Stimulated activated naive CD8-positive, alpha-beta T cell treated with anti-CD3 and anti-CD28 coated beads, Interleukin-15, Interleukin-2, amounts not matched to agents 100 ng/mL and 50 ng/mL, for 24 hours (primary cell): ENCODE measurements around the gene TPST2.

Experiments used
- H3K27ac Mint-ChIP-seq: one replicate; pipeline ENCODE4 v1.8.0; 2021; ENCODE audit warnings: mild to moderate bottlenecking, mixed read lengths
- H3K27me3 Mint-ChIP-seq: one replicate; pipeline ENCODE4 v1.8.0; 2021; ENCODE audit warnings: mixed read lengths
- H3K36me3 Mint-ChIP-seq: one replicate; pipeline ENCODE4 v1.8.0; 2021; ENCODE audit warnings: low read depth, mixed read lengths
- H3K4me1 Mint-ChIP-seq: one replicate; pipeline ENCODE4 v1.8.0; 2021; ENCODE audit warnings: low read depth, mixed read lengths
- H3K4me3 Mint-ChIP-seq: one replicate; pipeline ENCODE4 v1.8.0; 2021; ENCODE audit warnings: mild to moderate bottlenecking, mixed read lengths
- H3K9me3 Mint-ChIP-seq: one replicate; pipeline ENCODE4 v1.8.0; 2021; ENCODE audit warnings: mixed read lengths

Gene TPST2

DNA sequence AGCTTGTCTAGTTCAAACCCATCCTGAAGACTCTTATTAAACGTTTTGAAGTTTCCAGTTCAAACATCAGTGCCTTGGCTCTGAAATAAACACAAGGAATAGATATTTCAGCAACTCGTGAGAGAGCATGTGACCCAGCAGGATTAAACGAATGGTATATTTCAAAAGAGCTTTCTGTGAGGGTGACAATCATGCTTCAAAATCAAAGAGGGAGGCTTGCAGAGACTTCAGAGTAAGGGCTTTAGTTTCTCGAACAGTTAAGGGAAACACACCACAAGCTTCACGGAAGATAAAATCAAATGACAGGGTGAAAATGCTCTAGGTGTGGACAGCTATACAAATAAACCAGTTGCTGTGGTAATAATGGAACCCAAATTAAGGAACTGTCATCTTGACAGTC lies 107.8 kb downstream of the TPST2 start:
- Mint-ChIP-seq H3K27me3 (no peaks in the 10 kb centered on the region), H3K4me3 (peak overlapping the region; percentile 96), H3K4me1 (peaks cover 81% of the 10 kb centered on the region), H3K9me3 (no peaks in the 10 kb centered on the region), H3K36me3 (peaks cover 44% of the 10 kb centered on the region), H3K27ac (peak overlapping the region; percentile 96)

DNA sequence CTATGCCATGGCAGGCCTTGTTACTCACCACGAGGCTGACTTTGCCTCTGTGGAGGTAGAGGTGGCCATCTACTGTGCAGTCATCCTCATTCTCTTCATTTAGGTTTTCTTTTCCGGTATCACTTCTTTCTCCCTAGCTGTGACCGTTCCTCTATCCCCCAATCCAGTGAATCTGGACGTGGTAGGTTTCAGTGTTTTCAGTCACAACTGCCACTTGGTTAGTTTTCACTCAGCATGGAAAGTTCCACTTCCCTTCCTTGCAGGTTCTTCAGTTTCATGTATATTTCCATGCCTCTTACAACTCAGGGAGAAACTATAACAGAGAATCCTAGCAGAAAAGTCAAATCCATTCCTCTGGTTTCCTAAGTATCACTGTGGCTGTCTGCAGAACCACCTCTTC lies 108.2 kb downstream of the TPST2 start:
- H3K27ac Mint-ChIP-seq = peak overlapping the region; percentile 96
- peak overlapping the region; percentile 96 for H3K4me3 Mint-ChIP-seq
- H3K27me3 Mint-ChIP-seq = no peaks in the 10 kb centered on the region
- peaks cover 49% of the 10 kb centered on the region for H3K36me3 Mint-ChIP-seq
- H3K9me3 Mint-ChIP-seq = no peaks in the 10 kb centered on the region
- H3K4me1 Mint-ChIP-seq = peaks cover 84% of the 10 kb centered on the region

DNA sequence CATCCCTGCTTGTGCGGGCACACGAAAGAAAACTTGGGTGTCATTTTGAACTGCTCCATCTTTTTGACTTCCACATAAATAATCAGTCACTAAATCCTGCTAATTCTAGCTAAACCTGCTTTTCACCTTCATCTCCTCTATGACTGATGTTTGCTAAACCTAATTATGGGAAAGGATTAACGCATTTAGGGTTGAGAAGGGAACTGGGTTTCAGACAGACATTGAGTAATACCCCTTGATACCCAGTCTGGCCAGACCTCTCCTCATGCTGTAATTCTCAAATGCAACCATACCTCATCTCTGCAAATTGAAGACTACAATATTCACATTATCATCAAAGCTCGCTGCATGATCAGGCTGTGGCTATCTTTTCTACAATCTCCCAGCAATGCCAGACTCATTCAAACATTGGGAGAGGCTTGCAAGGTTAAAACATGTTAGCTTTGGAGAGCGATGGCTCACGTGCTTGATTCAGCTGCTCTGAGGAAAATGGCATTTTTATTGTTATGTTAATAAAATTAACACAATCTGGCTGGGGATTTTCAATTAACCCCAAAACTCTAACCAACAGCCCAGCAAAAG lies 108.7 kb downstream of the TPST2 start:
- peak overlapping the region; percentile 96 for H3K27ac Mint-ChIP-seq
- H3K4me3 Mint-ChIP-seq = peak overlapping the region; percentile 96
- H3K27me3 Mint-ChIP-seq = no peaks in the 10 kb centered on the region
- no peaks in the 10 kb centered on the region for H3K9me3 Mint-ChIP-seq
- H3K4me1 Mint-ChIP-seq = peaks cover 84% of the 10 kb centered on the region
- H3K36me3 Mint-ChIP-seq = peaks cover 49% of the 10 kb centered on the region

DNA sequence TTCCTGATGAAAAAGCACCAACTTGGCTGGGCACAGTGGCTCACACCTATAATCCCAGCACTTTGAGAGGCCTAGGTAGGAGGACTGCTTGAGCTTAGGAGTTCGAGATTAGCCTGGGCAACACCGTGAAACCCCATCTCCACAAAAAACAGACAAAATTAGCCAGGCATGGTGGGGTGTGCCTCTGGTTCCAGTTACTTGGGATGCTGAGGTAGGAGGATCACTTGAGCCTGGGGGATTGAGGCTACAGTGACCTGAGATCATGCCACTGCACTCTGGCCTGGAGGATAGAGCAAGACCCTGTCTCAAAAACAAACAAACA lies 109.4 kb downstream of the TPST2 start:
- H3K27ac Mint-ChIP-seq = peak overlapping the region; percentile 96
- peaks cover 44% of the 10 kb centered on the region for H3K36me3 Mint-ChIP-seq
- no peaks in the 10 kb centered on the region for H3K9me3 Mint-ChIP-seq
- H3K27me3 Mint-ChIP-seq = no peaks in the 10 kb centered on the region
- H3K4me3 Mint-ChIP-seq = peak overlapping the region; percentile 96
- H3K4me1 Mint-ChIP-seq = peaks cover 78% of the 10 kb centered on the region

DNA sequence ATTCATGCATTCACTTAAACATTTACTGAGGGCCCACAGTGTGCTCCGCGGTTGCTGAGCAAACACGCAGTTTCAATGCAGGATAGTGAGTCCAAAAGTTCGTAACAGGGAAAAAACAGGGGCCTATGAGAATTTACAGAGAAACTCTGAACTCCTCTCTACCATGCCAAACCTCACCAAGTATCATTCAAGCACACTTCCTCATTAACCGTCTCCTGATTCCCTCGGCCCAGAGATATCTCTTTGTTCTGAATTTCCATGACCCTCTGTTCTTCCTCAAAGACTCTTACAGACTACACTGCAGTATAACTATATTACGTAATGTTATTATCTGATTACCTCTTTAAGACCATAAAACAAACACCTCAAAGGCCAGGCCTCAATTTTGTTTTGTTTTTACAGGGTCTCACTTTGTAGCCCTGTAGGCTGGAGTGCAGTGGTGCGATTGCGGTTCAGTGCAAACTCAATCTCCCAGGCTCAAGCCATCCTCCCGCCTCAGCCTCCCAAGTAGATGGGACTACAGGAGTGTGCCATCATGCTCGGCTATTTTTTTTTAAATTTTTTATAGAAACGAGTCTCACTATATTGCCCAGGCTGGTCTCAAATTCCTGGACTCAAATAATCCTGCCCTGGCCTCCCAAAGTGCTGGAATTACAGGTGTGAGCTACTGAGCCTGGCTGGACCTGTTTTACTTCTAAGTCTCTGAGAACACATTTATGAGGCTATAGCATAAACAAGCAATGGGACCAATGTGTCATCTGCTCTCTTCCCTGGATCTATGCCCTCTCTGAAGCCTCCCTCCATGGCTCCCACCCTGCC lies 109.9 kb downstream of the TPST2 start:
- peak overlapping the region; percentile 96 for H3K4me3 Mint-ChIP-seq
- no peaks in the 10 kb centered on the region for H3K9me3 Mint-ChIP-seq
- H3K27me3 Mint-ChIP-seq = no peaks in the 10 kb centered on the region
- H3K36me3 Mint-ChIP-seq = peaks cover 45% of the 10 kb centered on the region
- H3K4me1 Mint-ChIP-seq = peaks cover 73% of the 10 kb centered on the region
- peak overlapping the region; percentile 96 for H3K27ac Mint-ChIP-seq

DNA sequence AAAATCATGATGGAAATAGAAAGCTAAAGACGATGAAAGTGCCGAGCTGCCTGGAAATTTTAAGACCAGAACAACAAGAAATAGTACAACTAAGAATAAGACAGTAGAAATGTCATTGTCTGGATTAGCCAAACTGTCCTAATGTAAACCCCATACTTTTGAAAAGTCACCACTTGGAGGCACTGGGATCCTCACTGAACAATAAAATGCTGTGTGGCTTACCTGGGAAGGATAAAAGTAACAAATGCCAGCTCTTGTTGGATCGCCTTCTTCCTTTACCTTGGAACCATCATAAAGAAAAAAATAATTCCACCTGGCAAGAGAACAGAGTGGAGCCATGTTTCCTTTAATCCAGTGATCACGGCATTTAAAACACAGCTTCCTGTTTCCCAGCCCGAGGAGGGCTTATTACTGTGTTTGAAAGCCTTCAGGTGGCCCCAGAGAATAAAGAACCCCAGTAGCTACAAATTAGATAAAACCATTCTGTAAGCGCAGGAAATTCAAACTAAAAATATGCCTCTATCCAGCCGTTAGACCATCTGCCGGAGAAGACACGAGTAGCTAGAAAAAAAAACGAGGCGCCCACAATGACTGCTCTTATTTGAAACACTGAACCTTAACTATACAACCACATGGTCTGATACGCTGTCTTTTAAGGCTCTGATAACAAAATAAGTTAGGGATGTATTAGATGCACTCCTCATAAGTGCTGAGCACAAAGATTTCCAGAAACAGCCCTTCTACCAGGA lies 110.7 kb downstream of the TPST2 start:
- H3K36me3 Mint-ChIP-seq = peaks cover 52% of the 10 kb centered on the region

DNA sequence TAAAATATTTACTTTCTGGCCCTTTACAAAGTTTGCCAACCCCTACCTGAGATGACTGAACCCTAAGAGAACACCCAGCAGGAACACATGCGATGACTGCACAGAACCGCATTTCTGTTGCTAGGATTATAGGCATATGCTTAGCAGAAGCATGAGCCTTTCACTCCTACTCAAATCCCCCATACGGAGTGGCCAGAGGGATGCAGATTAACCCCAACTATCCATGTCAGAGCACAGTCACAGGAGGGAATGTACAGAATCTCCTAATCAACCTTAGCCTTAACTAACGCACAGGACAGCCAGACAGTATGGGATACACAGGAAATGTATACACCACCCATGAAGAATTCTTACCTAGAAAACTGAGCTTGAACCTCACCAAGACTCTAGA lies 112.6 kb downstream of the TPST2 start:
- H3K36me3 Mint-ChIP-seq = peaks cover 68% of the 10 kb centered on the region
- no peak overlapping the region for H3K4me3 Mint-ChIP-seq
- H3K27ac Mint-ChIP-seq = peak overlapping the region; percentile 39

More for the DNA sequence above, 110.7 kb downstream of the TPST2 start:
- Mint-ChIP-seq H3K9me3 (no peaks in the 10 kb centered on the region), H3K4me1 (peaks cover 69% of the 10 kb centered on the region), H3K27ac (peak overlapping the region; percentile 81), H3K4me3 (peak overlapping the region; percentile 79), H3K27me3 (no peaks in the 10 kb centered on the region)

DNA sequence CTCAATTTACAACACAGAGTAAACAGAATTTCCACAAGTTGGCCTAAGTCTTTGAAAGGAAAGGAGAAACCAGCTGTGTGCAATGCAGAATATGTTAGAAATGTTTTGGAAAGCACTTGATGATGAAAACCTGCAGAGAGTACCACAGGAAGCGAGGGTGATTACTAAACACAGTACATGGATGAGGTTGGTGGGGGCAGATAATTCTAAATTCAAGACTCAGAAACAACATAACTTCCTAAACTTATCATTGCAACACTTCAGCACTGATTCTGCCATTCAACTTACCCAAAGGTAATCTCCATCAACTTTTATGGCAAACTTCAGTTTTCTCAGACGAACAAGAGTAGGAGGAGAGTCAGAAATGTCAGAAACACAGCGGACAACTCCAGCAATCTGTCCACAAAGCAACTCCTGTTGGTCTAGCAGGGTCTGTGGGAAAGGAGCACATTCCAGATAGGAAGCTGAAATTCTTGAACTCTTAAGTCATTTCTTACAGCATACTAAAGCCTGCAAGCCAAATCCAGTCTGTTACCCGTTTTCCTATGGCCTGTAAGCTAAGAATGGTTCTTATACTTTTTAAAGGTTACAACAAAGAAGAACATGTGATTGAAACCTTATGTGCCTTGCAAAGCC lies 113.1 kb downstream of the TPST2 start:
- Mint-ChIP-seq H3K4me3 (no peak overlapping the region), H3K4me1 (peaks cover 52% of the 10 kb centered on the region), H3K27me3 (no peaks in the 10 kb centered on the region), H3K36me3 (peaks cover 72% of the 10 kb centered on the region), H3K9me3 (no peaks in the 10 kb centered on the region), H3K27ac (peak overlapping the region; percentile 1)

More for the DNA sequence above, 112.6 kb downstream of the TPST2 start:
- Mint-ChIP-seq H3K27me3 (no peaks in the 10 kb centered on the region), H3K4me1 (peaks cover 57% of the 10 kb centered on the region), H3K9me3 (no peaks in the 10 kb centered on the region)

DNA sequence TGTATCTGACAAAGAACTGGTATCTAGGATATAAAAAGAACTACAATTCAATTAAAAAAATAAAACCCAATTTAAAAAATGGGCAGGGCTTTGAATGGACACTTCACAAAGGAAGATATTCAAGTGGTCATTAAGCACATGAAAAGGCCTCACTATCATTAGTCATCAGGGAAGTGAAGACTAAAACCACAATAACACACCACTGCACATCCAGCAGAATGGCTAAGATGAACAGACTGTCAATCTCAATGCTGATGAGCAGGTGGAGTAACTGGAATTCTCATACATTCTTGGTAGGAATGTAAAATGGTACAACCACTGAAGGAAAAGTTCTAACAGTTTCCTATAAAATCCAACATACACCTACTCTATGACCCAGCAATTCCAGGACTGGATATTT lies 115.2 kb downstream of the TPST2 start:
- H3K4me3 Mint-ChIP-seq = no peak overlapping the region
- no peaks in the 10 kb centered on the region for H3K27me3 Mint-ChIP-seq
- H3K9me3 Mint-ChIP-seq = no peaks in the 10 kb centered on the region
- no peak overlapping the region for H3K27ac Mint-ChIP-seq
- peaks cover 32% of the 10 kb centered on the region for H3K4me1 Mint-ChIP-seq
- H3K36me3 Mint-ChIP-seq = peaks cover 67% of the 10 kb centered on the region
